HG02588 (cell line): ENCODE results near the gene FUT8.
"Not testable (repeated sequence)": the region's sequence is repeated elsewhere in the genome, so short reads cannot be mapped to it uniquely, and the experiment has no call there.

Experiments
- ATAC-seq: cut with Tn5 transposase; IDR thresholded peaks from one replicate; pipeline ENCODE4 v1.9.1; 2021; ENCODE audit warnings: mild to moderate bottlenecking, moderate library complexity; ENCODE audit not compliant: unreplicated experiment

The FUT8 gene

DNA sequence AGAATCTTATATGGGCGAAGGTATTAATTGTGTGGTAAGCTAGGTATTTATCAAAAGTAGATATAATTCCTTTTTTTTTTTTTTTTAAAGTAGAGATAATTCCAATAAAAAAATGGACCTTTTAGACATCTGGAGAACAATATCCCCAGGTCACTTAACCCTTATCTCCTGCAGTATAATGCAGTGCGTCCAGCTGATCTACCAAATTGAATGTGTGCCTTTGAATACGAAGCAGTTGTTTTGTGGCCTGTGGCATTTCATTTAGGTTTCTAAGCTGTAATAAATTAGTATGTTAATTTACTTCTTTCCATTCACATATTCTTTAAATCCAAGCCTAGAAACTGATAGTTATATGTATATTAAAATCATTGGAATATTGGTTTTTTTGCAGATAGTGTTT is 3.1 kb downstream of the FUT8 start:
- no peak for ATAC-seq

DNA sequence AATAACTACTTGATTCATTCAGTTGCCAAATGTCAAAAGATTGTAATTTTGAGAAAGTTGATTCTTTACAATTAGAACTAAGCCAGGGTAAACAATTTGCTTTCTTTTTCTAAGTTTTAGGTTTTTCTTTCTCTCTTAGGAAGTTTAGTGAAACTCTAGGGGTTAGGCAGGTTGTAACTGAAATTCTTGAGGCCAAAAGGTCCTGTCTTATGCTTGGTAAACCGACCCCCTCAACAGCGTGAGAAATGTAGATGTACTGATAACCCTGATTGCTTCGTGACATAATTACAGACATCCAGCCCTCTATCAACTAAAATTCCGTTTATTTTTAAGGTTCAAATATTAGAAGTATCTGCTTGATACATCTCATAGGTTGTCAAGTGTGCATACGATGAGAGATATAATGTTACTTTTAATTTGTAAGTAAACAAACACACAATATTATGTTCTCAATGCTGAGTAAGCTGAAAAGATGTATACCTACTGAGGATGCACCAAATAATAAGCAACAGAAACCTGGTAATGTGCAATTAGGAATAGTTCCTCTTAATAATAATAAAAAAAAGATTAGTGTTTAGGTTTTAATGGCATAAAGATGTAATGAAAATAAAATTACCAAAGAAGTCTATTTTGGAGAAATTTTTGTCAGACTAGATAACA is 7.2 kb downstream of the FUT8 start:
- no peak for ATAC-seq

GRCh38 chr14:65421201-65421981 is 8.9 kb downstream of the FUT8 start:
- ATAC-seq: no peak

- ATAC-seq: no peak
Measured at GRCh38 chr14:65422088-65422834, 9.7 kb downstream of the FUT8 start.

DNA sequence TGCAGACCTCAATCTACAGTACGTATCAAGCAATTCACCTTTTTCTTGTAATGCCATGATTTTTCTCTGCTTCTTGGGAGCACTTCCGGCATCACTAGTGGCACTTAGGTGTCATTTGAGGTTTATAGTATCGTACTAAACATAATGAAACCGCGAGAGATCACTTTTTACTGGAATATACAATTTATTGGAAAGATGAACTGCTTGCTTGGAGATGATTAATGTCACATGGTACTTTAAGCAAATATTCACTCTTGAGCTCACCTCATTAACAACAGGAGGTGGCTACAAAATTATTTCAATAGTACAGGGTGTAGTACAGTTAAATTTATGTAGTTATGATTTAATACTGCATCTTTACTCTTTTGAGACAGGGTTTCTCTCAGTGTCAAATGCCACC is 11.5 kb downstream of the FUT8 start:
- no peak for ATAC-seq

DNA sequence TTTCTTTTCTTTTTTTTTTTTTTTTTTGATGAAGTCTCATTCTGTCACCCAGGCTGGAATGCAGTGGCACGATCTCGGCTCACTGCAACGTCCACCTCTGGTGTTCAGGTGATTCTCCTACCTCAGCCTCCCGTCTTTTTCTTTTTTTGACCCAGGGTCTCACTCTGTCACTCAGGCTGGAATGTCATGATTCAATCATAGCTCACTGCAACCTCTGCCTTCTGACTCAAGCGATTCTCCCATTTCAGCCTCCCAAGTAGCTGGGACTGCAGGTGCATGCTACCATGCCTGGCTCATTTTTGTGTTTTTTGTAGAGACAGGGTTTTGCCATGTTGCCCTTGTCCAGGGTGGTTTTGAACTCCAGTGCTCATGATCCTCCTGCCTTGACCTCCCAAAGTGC is 12.0 kb downstream of the FUT8 start:
- ATAC-seq: no peak

- no peak for ATAC-seq
Measured at GRCh38 chr14:65425885-65426284, 13.4 kb downstream of the FUT8 start.

GRCh38 chr14:65426902-65427301 is 14.4 kb downstream of the FUT8 start:
- ATAC-seq: not testable (repeated sequence)

DNA sequence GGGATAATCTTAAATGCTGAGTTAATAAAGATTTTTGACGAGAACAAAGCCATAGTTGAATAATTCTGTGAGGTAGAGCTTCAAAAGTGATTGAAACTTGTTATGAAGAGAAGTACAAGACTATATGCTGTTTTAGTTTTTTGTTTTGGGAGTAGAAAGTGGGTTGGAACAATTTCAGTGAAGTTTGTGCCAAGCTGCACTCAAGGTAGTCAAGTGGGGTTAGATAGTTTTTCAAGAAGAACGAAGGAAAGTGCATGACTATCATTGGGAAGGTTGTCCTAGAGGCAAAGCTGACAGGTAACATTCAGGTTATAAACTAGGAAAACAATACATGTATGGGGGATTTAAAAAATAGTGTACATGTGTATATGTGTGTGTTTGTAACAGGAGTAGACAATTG is 16.2 kb downstream of the FUT8 start:
- ATAC-seq: no peak

- no peak for ATAC-seq
Measured at GRCh38 chr14:65429757-65430156, 17.2 kb downstream of the FUT8 start.

- no peak for ATAC-seq
Measured at GRCh38 chr14:65431245-65431644, 18.7 kb downstream of the FUT8 start.

DNA sequence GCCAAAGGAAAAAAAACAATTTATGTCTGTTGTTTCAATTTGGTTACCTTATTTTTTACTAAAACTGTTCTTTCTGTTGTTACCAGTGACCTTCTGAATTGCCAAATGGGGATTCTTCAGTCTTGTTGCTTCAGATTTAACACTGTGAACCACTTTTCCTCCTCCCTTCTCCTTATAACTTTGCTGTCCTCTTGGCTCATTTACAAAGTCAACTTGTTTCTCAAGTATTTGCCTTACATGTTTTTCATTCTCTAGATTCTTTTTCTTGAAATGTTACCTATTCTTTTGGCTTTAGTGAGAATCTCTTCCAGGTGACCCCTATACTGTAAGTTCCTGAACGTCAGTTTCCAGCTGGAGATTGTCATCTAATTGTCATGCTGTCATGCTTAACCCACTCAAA is 19.4 kb downstream of the FUT8 start:
- no peak for ATAC-seq

DNA sequence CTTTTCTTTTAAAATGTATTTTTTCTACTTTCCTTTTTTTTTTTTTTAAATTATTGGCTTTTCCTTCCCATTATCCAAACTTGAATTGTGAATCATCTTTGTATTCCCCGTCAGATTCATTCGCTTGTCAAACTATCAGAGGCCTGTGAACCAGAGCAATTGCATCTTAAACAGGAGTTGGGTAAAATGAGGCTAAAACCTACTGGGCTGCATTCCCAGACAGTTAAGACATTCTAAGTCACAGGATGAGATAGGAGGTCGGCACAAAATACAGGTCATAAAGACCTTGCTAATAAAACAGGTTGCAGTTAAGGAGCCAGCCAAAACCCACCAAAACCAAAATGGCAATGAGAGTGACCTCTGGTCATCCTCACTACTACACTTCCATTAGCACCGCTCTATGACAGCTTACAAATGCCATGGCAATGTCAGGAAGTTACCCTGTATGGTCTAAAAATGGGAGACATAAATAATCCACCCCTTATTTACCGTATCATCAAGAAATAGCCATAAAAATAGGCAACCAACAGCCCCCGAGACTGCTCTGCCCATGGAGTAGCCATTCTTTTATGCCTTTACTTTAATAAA is 19.9 kb downstream of the FUT8 start:
- no peak for ATAC-seq

DNA sequence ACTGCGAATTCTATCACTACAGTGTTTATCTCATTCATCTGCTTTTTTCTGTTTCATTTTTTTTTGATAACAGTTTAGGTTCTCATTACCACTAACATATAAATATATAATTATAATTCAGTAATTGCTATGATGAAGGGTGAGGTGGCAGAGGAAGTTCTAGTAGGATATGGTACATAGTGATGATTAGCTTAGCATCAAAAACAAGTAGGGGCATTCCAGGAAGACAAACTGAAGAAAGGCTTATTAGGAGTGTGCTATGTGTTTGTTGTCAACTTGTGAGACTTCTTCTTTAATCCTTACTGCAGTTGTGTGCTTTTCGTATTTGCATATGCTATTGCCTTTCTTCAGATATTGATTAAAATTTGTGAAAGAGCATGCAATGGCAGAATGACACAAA is 20.6 kb downstream of the FUT8 start:
- ATAC-seq: no peak

DNA sequence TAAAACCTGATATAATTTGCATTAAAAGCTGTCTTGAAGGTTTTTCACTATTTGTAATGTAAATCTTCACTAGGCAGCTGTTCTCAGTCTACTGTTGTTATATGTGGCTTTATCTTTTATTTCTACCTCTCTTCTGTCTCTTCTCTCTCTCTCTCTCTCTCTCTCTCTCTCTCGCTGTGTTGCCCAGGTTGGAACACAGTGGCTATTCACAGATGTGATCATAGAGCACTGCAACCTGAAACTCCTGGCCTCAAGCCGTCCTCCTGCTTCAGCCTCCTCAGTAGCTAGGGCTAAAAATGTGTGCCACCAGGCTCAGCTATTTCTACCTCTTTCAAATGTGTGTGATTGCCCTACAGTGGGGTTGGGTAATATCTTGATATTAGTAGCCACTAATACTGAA is 21.1 kb downstream of the FUT8 start:
- ATAC-seq: no peak

GRCh38 chr14:65434216-65434850 is 21.8 kb downstream of the FUT8 start:
- no peak for ATAC-seq

- no peak for ATAC-seq
Measured at GRCh38 chr14:65438266-65438933, 25.9 kb downstream of the FUT8 start.

DNA sequence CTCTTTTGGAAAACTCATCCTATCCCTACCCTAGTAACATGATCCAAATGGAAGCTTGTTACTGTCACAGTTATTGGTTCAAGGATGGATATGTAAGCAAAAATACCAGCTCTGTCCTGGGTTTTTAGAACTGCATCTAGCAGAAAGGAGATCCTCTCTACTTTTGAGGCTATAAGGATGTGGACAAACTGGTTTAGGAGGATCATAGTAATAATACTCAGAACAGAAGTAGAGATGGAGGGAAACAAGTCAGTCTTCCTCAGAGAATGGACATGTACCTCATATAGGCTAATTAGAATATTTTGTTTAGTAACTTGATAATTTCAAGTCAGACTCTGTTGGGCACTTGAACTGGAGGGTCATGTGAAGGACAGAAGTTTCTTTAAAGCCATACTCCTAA is 26.6 kb downstream of the FUT8 start:
- no peak for ATAC-seq

DNA sequence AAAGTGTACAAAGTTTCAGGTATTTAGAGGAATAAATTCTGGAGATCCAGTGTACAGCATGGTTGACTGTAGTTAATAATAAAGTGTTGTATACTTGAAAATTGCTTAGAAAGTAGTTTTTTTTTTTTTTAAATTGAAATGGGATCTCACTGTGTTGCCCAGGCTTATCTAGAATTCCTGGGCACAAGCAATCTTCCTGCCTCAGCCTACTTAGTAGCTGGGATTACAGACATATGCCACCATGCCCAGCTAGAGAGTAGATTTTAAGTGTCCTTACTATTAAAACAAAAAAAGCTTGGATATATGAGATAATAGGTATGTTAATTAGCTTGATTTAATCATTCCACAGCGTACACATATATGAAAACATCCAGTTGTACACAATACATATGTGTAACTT is 27.7 kb downstream of the FUT8 start:
- no peak for ATAC-seq

- ATAC-seq: no peak
Measured at GRCh38 chr14:65444230-65444629, 31.7 kb downstream of the FUT8 start.

GRCh38 chr14:65446159-65446558 is 33.6 kb downstream of the FUT8 start:
- no peak for ATAC-seq
